GM12878 (cell line): Measurements from ENCODE around the gene RAB23. TPM values are rescaled to one million over a fixed set of nuclear protein-coding genes. Genes with fewer than 3 reads are reported as not detected.

Experiments used
- ATAC-seq: fragments of 200-7000 bp; cut with Tn5 transposase; 3 replicates; pipeline ENCODE4 v1.9.1; 2020; ENCODE audit warnings: mild to moderate bottlenecking, moderate library complexity
- BruUV-seq: library from RNA; stranded (reverse); fragments of 400-500 nt; replicated peaks from 2 replicates; lab custom pipeline; 2021; lab: Mats Ljungman, UMichigan
- CTCF ChIA-PET: fragments of 300-600 bp; sonication (Branson Sonifier 250); formaldehyde crosslinking; extraction: SDS; loops from one replicate; lab custom pipeline; 2021; ENCODE audit warnings: inconsistent platforms; lab: Yijun Ruan, JAX
- POLR2A ChIA-PET: fragments of 350-600 bp; formaldehyde crosslinking; extraction: SDS; loops from one replicate; lab custom pipeline; 2021; ENCODE audit warnings: inconsistent platforms; lab: Charles Lee
- RAD21 ChIA-PET: fragments of 300-600 bp; sonication (Branson Sonifier 250); formaldehyde crosslinking; loops from one replicate; lab custom pipeline; 2023; ENCODE audit warnings: antibody characterized with exemption; ENCODE audit not compliant: unreplicated experiment; lab: Charles Lee
- SMC1A ChIA-PET: fragments of 300-600 bp; sonication (Branson Sonifier 250); formaldehyde crosslinking; loops from one replicate; lab custom pipeline; 2023; ENCODE audit not compliant: unreplicated experiment, uncharacterized antibody; lab: Charles Lee
- DNase-seq: peaks from one replicate; pipeline ENCODE4 v3.0.0-alpha.2; 2011; ENCODE audit warnings: low read depth, low spot score
- FAIRE-seq: peaks from 3 replicates; lab custom pipeline; 2011; peaks lifted over from hg19 to GRCh38; lab: Jason Lieb, UNC
- H2AFZ ChIP-seq: 2 replicates; pipeline ENCODE4 v1.6.0; 2011; ENCODE audit warnings: low read depth, low read length, control low read depth; ENCODE audit not compliant: control insufficient read depth
- H3K27ac ChIP-seq: 2 replicates; pipeline ENCODE4 v1.5.1; 2011; ENCODE audit warnings: control low read depth; ENCODE audit not compliant: control insufficient read depth, insufficient read depth
- H3K27me3 ChIP-seq, 2 experiments: replicated peaks in 1 of 2; 2 replicates each; pipeline versions ENCODE4 v1.6.0 to v1.6.1; 2011; ENCODE audit warnings: low read length in 1 of 2; ENCODE audit not compliant: control insufficient read depth in 2 of 2, insufficient read depth in 2 of 2
- H3K36me3 ChIP-seq, 2 experiments: 2 replicates each; pipeline ENCODE4 v1.5.1; 2011; ENCODE audit warnings: low read length in 1 of 2; ENCODE audit not compliant: control insufficient read depth in 2 of 2, insufficient read depth in 2 of 2
- H3K4me1 ChIP-seq: 2 replicates; pipeline ENCODE4 v1.6.1; 2011; ENCODE audit warnings: mild to moderate bottlenecking, low read length, moderate library complexity, mixed read lengths; ENCODE audit not compliant: control insufficient read depth, insufficient read depth
- H3K4me2 ChIP-seq: 2 replicates; pipeline ENCODE4 v1.6.0; 2011; ENCODE audit warnings: control low read depth; ENCODE audit not compliant: control insufficient read depth, insufficient read depth
- H3K4me3 ChIP-seq: fragments of 200-600 bp; sonication (generic); 2 replicates; pipeline ENCODE4 v1.5.1; 2016
- H3K79me2 ChIP-seq: 2 replicates; pipeline ENCODE4 v1.6.0; 2011; ENCODE audit warnings: low read length; ENCODE audit not compliant: control insufficient read depth, insufficient read depth
- H3K9ac ChIP-seq: 2 replicates; pipeline ENCODE4 v1.8.0; 2011; ENCODE audit warnings: low read length, control low read depth, mixed read lengths; ENCODE audit not compliant: control insufficient read depth, insufficient read depth
- H3K9me3 ChIP-seq: replicated peaks from 3 replicates; pipeline ENCODE4 v1.5.1; 2011; ENCODE audit warnings: mild to moderate bottlenecking, low read length; ENCODE audit not compliant: control insufficient read depth, insufficient read depth
- H4K20me1 ChIP-seq: 2 replicates; pipeline ENCODE4 v1.6.0; 2011; ENCODE audit not compliant: control insufficient read depth, insufficient read depth
- BHLHE40 ChIP-seq, 2 experiments: fragments of 450-650 bp in 1 of 2; IDR thresholded peaks; 2 replicates each; pipeline ENCODE4 v1.6.1; 2011 to 2017; ENCODE audit warnings: low read depth in 2 of 2, borderline replicate concordance in 1 of 2, improper control_type of control experiment in 1 of 2, low read length in 1 of 2, mild to moderate bottlenecking in 1 of 2
- BRCA1 ChIP-seq: IDR thresholded peaks from 2 replicates; pipeline ENCODE4 v1.6.1; 2011; ENCODE audit warnings: low read depth, low read length, improper control_type of control experiment
- CHD1 ChIP-seq: IDR thresholded peaks from 2 replicates; pipeline ENCODE4 v1.6.1; 2012; ENCODE audit warnings: low read depth, low read length, improper control_type of control experiment
- CHD4 ChIP-seq: fragments of 200-600 bp; sonication (generic); IDR thresholded peaks from 2 replicates; pipeline ENCODE4 v1.6.1; 2016; ENCODE audit warnings: mild to moderate bottlenecking
- EED ChIP-seq: sonication (generic); IDR thresholded peaks from 2 replicates; pipeline ENCODE4 v1.6.1; 2016; ENCODE audit warnings: antibody characterized with exemption, low read depth
- GATAD2B ChIP-seq: fragments of 450-650 bp; conservative IDR thresholded peaks from 2 replicates; pipeline ENCODE4 v1.6.1; 2017; ENCODE audit warnings: low read depth, mild to moderate bottlenecking, moderate library complexity
- KAT2A ChIP-seq: conservative IDR thresholded peaks from 2 replicates; pipeline ENCODE4 v1.6.1; 2011; ENCODE audit warnings: low read depth, low read length; ENCODE audit not compliant: control insufficient read depth
- NR2C1 ChIP-seq: fragments of 450-650 bp; IDR thresholded peaks from 2 replicates; pipeline ENCODE4 v1.6.1; 2017; ENCODE audit warnings: antibody characterized with exemption, mild to moderate bottlenecking, moderate library complexity
- SRF ChIP-seq, 2 experiments: IDR thresholded peaks; 2 replicates each; pipeline ENCODE4 v1.6.1; 2011; ENCODE audit warnings: low read depth in 2 of 2, low read length in 2 of 2, mild to moderate bottlenecking in 1 of 2, moderate library complexity in 1 of 2
- TCF3 ChIP-seq: IDR thresholded peaks from 2 replicates; pipeline ENCODE4 v1.6.1; 2012; ENCODE audit warnings: low read depth, mild to moderate bottlenecking, low read length, borderline replicate concordance; ENCODE audit not compliant: insufficient read depth
- WRNIP1 ChIP-seq: IDR thresholded peaks from 2 replicates; pipeline ENCODE4 v1.6.1; 2011; ENCODE audit warnings: low read depth, low read length, improper control_type of control experiment, borderline replicate concordance
- YBX1 ChIP-seq: fragments of 450-650 bp; IDR thresholded peaks from 2 replicates; pipeline ENCODE4 v1.6.1; 2016; ENCODE audit warnings: antibody characterized with exemption
- ZNF207 ChIP-seq: fragments of 450-650 bp; IDR thresholded peaks from 2 replicates; pipeline ENCODE4 v1.6.1; 2014; ENCODE audit warnings: antibody characterized with exemption, mild to moderate bottlenecking, borderline replicate concordance
- WGBS: methylation state at CpG from one replicate; pipeline ENCODE4 v1.1.6; 2016; ENCODE audit warnings: low lambda C conversion rate; ENCODE audit not compliant: insufficient replicate concordance, insufficient coverage; ENCODE audit errors: missing lambda C conversion rate; 5-methylcytosine and 5-hydroxymethylcytosine counted together
- in situ Hi-C: fragments of 300-500 bp; cut with MboI; formaldehyde crosslinking; loops from 9 replicates; pipeline ENCODE4 v1.14.3; 2018; ENCODE audit warnings: mixed read lengths
- intact Hi-C: fragments of 100-400 bp; cut with micrococcal nuclease; formaldehyde crosslinking; loops from one replicate; pipeline ENCODE4 v1.14.2; 2022; ENCODE audit not compliant: unreplicated experiment
- polyA plus RNA-seq, 11 experiments: library from polyadenylated mRNA; depleted of rRNA in 4 of 11; unstranded in 6 of 11; stranded (reverse) in 5 of 11; fragments of >200 nt; fragmentation: Nextera tagmentation in 4 of 11; fragmentation: Illumina TruSeq in 1 of 11; extraction: Ambion mirVana in 4 of 11; extraction: Trizol in 1 of 11; gene quantifications; 1 replicate in 1 of 11; 2 replicates in 10 of 11; pipeline versions ENCODE4 v1.2.1 to v1.2.3, GENCODE V29; 2011 to 2016; ENCODE audit warnings: inconsistent platforms in 2 of 11, missing spikeins in 2 of 11, low read depth in 1 of 11
- total RNA-seq, 4 experiments: library from RNA; depleted of rRNA in 3 of 4; stranded (reverse); fragments of >200 nt in 3 of 4; fragmentation: Illumina TruSeq in 1 of 4; extraction: Trizol in 1 of 4; gene quantifications; 2 replicates each; pipeline versions ENCODE4 v1.2.1 to v1.2.3, GENCODE V29; 2013 to 2021
- TF ChIP-seq, protein P1 (sequence below): fragments of 450-650 bp; formaldehyde crosslinking; IDR thresholded peaks from 2 replicates; pipeline ENCODE4 v1.4.0; 2022; ENCODE audit warnings: mild to moderate bottlenecking, moderate library complexity

Gene RAB23
- total and polyA plus RNA-seq, 10 of the 15 experiments (the other 5 are each of a cell fraction or from before 2014, with no cell fraction given), result 0.80 to 6.0 (median 3.1) TPM

DNA sequence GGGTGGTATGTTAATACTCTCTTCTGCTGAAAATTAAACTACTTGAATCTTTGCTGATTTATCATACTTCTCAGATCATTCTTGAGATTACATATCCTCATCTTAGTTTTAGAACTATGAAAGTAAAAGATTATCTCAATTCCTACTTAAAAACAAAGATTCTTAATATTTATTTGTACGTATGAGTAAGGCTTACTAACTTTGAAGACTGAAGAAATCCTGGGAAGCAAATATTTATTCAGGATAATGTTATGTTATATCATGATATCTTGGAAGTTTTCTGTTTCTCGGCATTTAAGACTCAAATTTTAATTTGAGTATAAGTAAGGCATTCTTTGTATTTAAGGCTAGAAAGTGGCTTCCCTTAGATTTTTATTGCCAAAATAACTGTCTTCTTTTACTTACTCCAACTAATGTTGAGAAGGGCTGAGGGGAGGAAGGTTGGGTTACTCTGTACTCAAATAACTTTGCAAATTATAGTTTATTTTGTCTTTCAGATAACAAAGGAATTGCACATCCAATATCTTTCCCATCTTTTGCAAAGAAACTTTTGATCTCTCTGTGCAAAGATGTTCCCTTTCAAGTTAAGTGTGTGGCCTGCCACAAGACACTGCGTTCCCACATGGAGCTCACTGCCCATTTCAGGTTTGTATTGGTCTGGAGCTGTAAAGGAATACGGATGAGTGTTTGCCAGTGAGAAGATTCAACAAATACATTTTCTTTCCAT lies 80.5 kb downstream of the RAB23 start:
- RAD21 ChIA-PET, result no interaction called here
- TF ChIP-seq EED (no peak), TCF3 (no peak), CHD1 (no peak), YBX1 (no peak), ZNF207 (no peak), WRNIP1 (no peak), BHLHE40 (IDR thresholded peaks at IDR 0.05; ENCODE audit: borderline replicate concordance in 1 of 2, low read depth in 2 of 2, low read length in 1 of 2) (no peak), CHD4 (no peak), GATAD2B (no peak), SRF (IDR thresholded peaks at IDR 0.05; ENCODE audit: low read depth in 2 of 2, low read length in 2 of 2) (no peak), NR2C1 (no peak), BRCA1 (no peak), KAT2A (no peak)
- TF ChIP-seq, protein P1, sequence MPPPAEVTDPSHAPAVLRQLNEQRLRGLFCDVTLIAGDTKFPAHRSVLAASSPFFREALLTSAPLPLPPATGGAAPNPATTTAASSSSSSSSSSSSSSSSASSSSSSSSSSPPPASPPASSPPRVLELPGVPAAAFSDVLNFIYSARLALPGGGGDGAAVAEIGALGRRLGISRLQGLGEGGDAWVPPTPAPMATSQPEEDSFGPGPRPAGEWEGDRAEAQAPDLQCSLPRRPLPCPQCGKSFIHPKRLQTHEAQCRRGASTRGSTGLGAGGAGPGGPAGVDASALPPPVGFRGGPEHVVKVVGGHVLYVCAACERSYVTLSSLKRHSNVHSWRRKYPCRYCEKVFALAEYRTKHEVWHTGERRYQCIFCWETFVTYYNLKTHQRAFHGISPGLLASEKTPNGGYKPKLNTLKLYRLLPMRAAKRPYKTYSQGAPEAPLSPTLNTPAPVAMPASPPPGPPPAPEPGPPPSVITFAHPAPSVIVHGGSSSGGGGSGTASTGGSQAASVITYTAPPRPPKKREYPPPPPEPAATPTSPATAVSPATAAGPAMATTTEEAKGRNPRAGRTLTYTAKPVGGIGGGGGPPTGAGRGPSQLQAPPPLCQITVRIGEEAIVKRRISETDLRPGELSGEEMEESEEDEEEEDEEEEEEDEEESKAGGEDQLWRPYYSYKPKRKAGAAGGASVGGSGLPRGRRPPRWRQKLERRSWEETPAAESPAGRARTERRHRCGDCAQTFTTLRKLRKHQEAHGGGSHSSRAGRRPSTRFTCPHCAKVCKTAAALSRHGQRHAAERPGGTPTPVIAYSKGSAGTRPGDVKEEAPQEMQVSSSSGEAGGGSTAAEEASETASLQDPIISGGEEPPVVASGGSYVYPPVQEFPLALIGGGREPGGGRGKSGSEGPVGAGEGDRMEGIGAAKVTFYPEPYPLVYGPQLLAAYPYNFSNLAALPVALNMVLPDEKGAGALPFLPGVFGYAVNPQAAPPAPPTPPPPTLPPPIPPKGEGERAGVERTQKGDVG, result no peak
- POLR2A ChIA-PET, result no interaction called here
- WGBS, result over 99% methylated on average over 4 of the region's 4 CpGs
- SMC1A ChIA-PET, result interaction anchor here (2.0 kb wide), 1 partner anchor 12 kb away, joined by 6 read pairs; no protein-coding TSS in a partner anchor
- in situ Hi-C loops, result no loop called here
- ATAC-seq, result no peak
- no peaks in the 10 kb centered on the region for H3K79me2 ChIP-seq
- no peaks in the 10 kb centered on the region for H4K20me1 ChIP-seq
- H3K9me3 ChIP-seq, result no peaks in the 10 kb centered on the region; the same call in 2 of the 3 replicates
- no peak for FAIRE-seq
- no peak overlapping the region for H3K27ac ChIP-seq
- no peak for DNase-seq
- no TSS peak for BruUV-seq
- no peak overlapping the region for H2AFZ ChIP-seq
- intact Hi-C loops, result no loop called here
- H3K9ac ChIP-seq, result no peak overlapping the region
- CTCF ChIA-PET, result interaction anchor here (1.1 to 1.7 kb wide), 2 partner anchors 8 to 237 kb away, joined by 3 to 6 read pairs; no protein-coding TSS in a partner anchor
- no peaks in the 10 kb centered on the region for H3K27me3 ChIP-seq
- H3K36me3 ChIP-seq, result peaks cover 0 to 12% of the 10 kb centered on the region in 2 experiments; a peak in 2 of 4 replicates
- no peaks in the 10 kb centered on the region for H3K4me1 ChIP-seq
- no peak overlapping the region for H3K4me3 ChIP-seq
- H3K4me2 ChIP-seq, result no peak overlapping the region
